Heart left ventricle (tissue), 13 donors: ENCODE measurements around the gene CD1D.

Experiments used
- POLR2A ChIP-seq, 2 donors: fragments of 450-650 bp; IDR thresholded peaks; one replicate each; pipeline ENCODE4 v1.6.1; 2017; ENCODE audit warnings: antibody characterized with exemption in 2 of 2, mild to moderate bottlenecking in 2 of 2, moderate library complexity in 2 of 2
- TF ChIP-seq, protein P1 (sequence below), 12 donors: fragments of 200-600 bp; sonication (generic) in 4 of 12; IDR thresholded peaks; one replicate each; pipeline versions ENCODE4 v1.5.0 to v1.8.0; 2018 to 2022; ENCODE audit warnings: antibody characterized with exemption in 12 of 12, mild to moderate bottlenecking in 5 of 12
- donor health status: ischemic (EF 13 %, LVEDD 7.1; RV severe dilation, severe dysfunction).
- donor health status: DM: no; HTN: yes; CAD: no.
- donor health status: DM: no; HTN: no; CAD: no.
- donor health status: ischemic (EF 25% LVEDD 6.9; RV normal size, moderate dysfunction).
- donor health status: ischemic (EF 25% LVEDD 5.7; RV mildly dilated, moderate dysfunction).
- donor health status: ischemic (EF 35%, LVEDD 5.7; RV mildly dilated, moderate dysfunction).
- donor health status: nonischemic (EF 11% LVEDD 7.7; RV severe dilation, severe dysfunction).
- donor health status: DM: yes; HTN: yes; CAD: no.
- donor health status: PGD.
- donor health status: ischemic (EF 29% LVEDD 5.4; RV normal size, mild dysfunction).
- donor health status: nonischemic (EF 23%, LVEDD 6.1; RV moderate dilation, normal function).

DNA sequence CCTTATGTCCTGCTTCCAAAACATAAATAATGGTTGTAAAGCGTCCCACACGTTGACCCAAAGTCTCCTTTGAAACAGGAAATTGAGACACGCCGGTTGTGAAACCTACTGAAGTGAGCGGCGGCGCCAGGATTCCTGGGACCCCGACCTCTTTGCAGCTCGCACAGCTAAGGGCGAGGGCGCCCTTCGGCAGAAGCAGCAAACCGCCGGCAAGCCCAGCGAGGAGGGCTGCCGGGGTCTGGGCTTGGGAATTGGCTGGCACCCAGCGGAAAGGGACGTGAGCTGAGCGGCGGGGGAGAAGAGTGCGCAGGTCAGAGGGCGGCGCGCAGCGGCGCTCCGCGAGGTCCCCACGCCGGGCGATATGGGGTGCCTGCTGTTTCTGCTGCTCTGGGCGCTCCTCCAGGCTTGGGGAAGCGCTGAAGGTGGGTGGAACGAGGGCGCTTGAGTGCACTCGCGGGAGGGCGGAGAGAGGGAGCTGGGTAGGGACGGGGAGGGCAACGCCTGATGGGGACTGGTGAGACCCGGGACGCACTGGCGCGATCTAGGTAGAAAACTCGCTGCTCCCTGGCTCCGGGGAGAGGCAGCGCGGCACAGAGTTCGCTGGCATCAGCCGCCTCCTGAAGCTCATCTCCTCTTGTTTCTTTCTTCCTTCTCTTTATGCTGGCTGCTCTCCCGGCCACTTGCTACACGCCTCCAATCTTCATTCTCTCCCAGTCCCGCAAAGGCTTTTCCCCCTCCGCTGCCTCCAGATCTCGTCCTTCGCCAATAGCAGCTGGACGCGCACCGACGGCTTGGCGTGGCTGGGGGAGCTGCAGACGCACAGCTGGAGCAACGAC is at the start of gene CD1D:
- TF ChIP-seq, protein P1, sequence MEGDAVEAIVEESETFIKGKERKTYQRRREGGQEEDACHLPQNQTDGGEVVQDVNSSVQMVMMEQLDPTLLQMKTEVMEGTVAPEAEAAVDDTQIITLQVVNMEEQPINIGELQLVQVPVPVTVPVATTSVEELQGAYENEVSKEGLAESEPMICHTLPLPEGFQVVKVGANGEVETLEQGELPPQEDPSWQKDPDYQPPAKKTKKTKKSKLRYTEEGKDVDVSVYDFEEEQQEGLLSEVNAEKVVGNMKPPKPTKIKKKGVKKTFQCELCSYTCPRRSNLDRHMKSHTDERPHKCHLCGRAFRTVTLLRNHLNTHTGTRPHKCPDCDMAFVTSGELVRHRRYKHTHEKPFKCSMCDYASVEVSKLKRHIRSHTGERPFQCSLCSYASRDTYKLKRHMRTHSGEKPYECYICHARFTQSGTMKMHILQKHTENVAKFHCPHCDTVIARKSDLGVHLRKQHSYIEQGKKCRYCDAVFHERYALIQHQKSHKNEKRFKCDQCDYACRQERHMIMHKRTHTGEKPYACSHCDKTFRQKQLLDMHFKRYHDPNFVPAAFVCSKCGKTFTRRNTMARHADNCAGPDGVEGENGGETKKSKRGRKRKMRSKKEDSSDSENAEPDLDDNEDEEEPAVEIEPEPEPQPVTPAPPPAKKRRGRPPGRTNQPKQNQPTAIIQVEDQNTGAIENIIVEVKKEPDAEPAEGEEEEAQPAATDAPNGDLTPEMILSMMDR (IDR thresholded peaks at IDR 0.05) = no peak
- no peak for TF ChIP-seq POLR2A (IDR thresholded peaks at IDR 0.05)
